GM21619 (cell line): ENCODE measurements around the gene CST2.
"Not testable (repeated sequence)": the region's sequence is repeated elsewhere in the genome, so short reads cannot be mapped to it uniquely, and the experiment has no call there.

Source experiments
- ATAC-seq: cut with Tn5 transposase; IDR thresholded peaks from one replicate; pipeline ENCODE4 v1.9.1; 2021; ENCODE audit not compliant: unreplicated experiment

Gene CST2, protein sequence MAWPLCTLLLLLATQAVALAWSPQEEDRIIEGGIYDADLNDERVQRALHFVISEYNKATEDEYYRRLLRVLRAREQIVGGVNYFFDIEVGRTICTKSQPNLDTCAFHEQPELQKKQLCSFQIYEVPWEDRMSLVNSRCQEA

DNA sequence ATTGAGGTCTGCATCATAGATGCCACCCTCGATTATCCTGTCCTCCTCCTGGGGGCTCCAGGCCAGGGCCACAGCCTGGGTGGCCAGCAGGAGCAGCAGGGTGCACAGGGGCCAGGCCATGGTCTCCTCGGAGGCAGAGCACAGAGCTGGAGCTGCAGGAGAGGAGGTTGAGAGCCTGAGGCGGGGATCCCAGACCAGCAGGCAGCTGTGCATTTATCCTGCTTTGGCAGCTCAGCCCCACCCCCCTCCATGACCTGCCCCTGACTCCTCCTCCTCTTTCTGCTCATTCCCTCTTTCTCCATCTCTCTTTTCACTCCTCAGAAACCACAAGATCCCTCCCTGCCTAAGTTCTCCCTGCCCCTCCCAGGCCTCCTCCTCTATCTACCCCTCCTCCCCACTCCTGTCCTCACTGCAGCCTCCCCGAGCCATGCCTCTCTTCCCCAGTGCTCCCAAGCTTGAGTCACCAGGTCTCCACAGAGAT lies at the start of gene CST2:
CST2 (minus strand) TSS at position 189 of the 481 bp plus-strand sequence; CDS start at position 120, 69 bp downstream.
- no peak for ATAC-seq

- ATAC-seq, result no peak
Observed at GRCh38 chr20:23875606-23876237, 49.2 kb upstream of the CST2 start.

- no peak for ATAC-seq
Observed at GRCh38 chr20:23874747-23875146, 48.2 kb upstream of the CST2 start.

- no peak for ATAC-seq
Observed at GRCh38 chr20:23873370-23874015, 47.0 kb upstream of the CST2 start.

DNA sequence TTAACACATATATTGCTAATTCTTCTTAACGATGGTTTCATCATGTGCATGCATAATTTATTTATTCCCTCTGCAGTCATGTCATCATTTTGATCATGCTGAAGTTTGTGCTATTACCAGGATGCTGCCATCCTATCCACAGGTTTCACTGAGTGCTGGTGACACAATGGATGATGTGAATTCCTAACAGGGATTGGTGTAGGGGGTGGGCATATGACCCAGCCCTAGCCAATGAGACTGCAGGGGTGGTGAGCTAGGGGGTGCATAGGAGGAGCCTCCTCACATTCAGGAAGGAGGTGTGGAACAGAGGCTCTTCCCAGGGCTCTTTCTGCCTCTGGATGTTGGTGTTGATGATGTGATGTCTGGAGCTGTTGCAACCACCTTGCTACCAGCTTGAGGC lies 45.5 kb upstream of the CST2 start:
- ATAC-seq, result no peak

DNA sequence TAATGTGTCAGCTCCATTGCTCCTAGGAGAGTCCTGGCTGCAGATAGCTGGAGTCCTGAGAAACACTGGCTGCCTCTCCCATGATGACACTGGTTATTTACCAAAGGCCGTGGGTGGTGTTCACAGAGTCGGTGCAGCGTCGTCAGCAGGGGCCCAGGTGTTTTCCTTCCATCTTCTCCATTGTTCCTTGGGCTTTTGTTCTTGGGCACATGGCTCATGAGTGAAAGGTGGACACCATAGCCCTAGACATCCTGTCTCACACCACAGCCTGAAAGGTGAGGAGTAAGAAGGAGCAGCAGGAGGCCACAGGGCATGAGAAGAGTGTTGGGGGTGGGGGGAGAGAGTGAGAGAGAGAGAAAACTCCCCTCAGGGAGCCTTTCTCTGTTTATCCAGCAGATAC lies 43.9 kb upstream of the CST2 start:
- no peak for ATAC-seq

GRCh38 chr20:23869520-23869919 lies 43.0 kb upstream of the CST2 start:
- ATAC-seq, result no peak

GRCh38 chr20:23868321-23868720 lies 41.8 kb upstream of the CST2 start:
- no peak for ATAC-seq

GRCh38 chr20:23867152-23867776 lies 40.7 kb upstream of the CST2 start:
- no peak for ATAC-seq

GRCh38 chr20:23860771-23861170 lies 34.2 kb upstream of the CST2 start:
- not testable (repeated sequence) for ATAC-seq

GRCh38 chr20:23857962-23858595 lies 31.6 kb upstream of the CST2 start:
- no peak for ATAC-seq

GRCh38 chr20:23856736-23857135 lies 30.2 kb upstream of the CST2 start:
- no peak for ATAC-seq

- ATAC-seq, result no peak
Observed at GRCh38 chr20:23856226-23856625, 29.7 kb upstream of the CST2 start.

- ATAC-seq, result no peak
Observed at GRCh38 chr20:23841693-23842092, 15.2 kb upstream of the CST2 start.

GRCh38 chr20:23835716-23836115 lies 9.2 kb upstream of the CST2 start:
- ATAC-seq, result no peak

DNA sequence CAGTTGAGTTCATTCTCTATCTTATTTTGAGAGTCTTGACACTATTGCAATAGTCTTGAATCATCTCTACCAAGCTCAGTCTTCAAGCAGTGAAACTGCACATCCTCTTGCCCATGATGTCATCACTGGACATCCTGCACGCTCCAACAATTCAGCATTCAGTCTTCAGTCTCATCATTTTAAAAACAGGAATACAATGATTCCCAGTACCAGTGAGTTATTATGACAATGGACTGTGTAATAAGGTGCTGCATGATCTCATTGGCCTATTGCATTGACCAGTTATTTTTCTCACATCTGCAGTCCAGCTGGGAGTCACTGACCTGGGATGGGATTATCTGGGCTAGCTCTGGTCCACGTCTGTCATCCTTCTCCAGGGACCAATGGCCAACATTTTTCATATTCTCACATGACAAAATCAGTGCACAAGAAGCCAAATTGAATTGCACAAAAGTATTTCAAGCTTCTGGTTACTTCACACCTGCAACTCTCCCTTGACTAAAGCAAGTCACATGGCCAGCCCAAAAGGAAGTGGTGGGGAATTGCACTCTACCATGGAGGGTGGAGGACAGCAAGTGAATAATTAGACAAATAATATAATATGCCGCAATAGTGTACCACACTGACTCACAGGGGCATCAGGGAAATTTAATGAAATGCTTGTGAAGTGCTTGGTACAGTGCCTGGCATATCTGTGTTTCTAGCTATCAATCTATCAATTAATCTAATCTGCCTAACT lies 6.4 kb upstream of the CST2 start:
- ATAC-seq, result no peak

DNA sequence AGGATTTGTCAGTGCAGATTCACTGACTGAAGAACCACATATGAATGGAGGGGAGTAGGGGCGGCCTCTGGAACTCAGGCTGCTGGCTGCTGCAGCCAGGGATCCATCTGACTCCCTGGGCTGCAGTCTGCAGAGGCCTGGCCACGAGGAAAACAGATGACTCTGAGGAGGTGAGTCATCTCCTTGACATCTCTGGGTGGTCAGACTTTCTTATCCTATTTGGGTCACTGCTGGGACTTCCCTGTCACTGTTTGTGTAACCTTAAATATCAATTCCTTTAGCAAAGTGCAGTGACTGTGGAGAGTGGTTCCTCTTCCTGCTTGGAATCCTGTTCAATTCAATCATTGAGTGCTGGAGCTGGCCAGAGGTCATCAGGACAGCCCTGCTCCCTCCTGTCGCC lies 5.4 kb upstream of the CST2 start:
- not testable (repeated sequence) for ATAC-seq

DNA sequence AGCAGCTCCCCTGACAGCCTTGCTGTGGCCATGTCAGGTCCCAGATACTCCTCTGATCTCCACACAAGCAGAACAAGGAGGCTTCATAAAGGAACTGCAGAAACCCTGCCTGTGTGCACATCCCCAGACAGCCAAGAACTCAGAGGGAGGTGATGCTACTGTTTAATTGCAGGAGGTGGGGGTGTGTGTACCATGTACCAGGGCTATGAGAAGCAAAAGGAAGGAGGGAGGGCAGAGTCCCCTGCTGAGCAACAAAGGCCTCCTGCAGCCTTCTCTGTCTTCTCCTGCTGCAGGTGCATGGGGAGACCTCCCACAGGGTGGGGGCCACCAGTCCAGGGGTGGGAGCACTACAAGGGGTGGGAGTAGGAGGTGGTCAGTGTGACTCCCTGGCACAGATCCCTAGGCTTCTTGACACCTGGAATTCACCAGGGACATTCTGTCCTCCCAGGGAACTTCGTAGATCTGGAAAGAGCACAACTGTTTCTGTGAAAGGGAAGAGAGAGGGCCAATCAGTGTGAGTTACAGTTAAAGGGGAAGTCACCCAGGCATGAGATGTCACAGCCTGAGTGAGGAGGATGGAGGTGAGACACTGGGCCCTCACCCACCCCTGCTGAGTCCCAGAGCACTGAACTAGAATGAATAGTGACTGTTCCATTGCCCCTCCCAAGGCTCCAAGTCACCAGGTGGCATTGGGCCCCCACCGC lies 2.8 kb downstream of the CST2 start:
- ATAC-seq, result no peak

DNA sequence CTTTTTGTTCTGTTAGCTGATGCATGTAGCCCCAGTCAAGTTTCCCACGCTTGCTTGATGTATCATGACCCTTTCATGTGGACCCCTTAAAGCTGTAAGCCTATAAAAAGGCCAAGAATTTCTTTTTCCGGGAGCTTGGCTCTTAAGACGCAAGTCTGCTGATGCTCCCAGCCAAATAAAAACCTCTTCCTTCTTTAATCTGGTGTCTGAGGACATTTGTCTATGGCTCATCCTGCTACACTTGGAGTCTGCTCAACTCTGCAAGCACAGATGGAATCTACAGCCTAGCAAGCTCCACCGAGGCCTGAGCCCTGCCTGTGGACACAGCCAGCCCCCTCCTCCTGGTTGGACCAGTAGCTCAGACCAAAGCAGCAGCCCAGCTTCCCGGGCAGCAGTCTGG lies 3.4 kb downstream of the CST2 start:
- no peak for ATAC-seq

DNA sequence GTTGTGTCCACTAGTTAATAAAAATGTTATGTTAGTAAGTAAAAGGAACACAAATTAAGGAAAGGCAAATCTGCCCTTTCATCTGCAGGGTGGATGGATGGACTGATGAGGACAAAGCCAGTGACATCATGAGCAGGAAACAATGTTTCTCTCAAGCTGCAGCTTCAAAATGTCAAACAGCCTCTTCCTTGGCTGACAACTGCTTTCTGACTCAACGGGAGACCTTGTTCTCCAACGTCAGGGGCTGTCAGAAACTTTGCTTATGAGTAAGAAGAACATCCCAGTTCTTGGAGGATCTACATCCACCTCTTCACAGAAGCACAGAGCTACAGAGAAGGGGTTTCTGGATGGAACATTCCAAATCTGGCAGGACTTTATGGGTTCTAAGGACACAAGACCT lies 6.0 kb downstream of the CST2 start:
- ATAC-seq, result no peak
